Activated CD4-positive, alpha-beta T cell treated with anti-CD3 and anti-CD28 coated beads, Interleukin-2, amount 50 U/mL, for 16 hours (primary cell): ENCODE data around the gene SMARCA4.
"Not testable (repeated sequence)": the region's sequence is repeated elsewhere in the genome, so short reads cannot be mapped to it uniquely, and the experiment has no call there.

Source experiments
- DNase-seq: peaks from one replicate; pipeline ENCODE4 v3.0.0-alpha.2; 2020

The SMARCA4 gene

GRCh38 chr19:11078893-11079292 is 118.1 kb downstream of the SMARCA4 start:
- DNase-seq, result no peak

DNA sequence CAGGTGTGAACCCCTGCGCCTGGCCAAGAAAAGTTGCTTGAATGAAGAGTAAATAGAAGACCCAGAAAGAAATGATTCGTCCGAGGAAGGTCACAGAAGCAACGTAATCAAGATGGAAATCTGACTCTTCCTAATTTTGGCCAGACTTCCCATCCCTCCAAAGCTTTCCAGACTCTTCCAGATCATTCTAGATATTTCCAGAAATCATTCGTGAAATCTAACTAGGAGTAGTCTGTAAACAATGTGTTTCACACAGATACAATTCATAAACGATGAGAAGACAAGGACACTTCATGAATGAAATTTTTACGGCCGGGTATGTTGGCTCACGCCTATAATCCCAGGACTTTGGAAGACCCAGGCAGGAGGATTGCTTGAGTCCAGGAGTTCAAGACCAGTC is 119.2 kb downstream of the SMARCA4 start:
- no peak for DNase-seq

GRCh38 chr19:11087870-11088505 is 127.2 kb downstream of the SMARCA4 start:
- no peak for DNase-seq

DNA sequence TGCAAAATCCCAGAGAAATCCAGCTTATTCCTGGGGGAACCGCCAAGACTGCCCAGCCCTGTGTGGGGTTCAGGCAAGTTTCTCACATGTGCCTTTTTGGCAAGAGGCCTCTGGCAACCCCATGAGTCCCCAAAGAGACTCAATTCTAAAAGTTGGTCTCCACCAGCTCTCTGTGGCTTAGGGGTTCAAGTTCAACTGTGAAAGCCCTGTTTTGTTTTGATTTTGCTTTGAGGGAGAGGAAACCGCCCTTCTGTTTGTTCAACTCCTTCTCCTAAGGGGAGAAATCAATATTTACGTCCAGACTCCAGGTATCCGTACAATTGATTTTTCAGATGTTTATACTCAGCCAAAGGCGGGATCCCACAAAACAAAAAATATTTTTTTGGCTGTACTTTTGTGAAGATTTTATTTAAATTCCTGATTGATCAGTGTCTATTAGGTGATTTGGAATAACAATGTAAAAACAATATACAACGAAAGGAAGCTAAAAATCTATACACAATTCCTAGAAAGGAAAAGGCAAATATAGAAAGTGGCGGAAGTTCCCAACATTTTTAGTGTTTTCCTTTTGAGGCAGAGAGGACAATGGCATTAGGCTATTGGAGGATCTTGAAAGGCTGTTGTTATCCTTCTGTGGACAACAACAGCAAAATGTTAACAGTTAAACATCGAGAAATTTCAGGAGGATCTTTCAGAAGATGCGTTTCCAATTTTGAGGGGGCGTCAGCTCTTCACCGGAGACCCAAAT is 127.8 kb downstream of the SMARCA4 start:
- peak; percentile 20 for DNase-seq

DNA sequence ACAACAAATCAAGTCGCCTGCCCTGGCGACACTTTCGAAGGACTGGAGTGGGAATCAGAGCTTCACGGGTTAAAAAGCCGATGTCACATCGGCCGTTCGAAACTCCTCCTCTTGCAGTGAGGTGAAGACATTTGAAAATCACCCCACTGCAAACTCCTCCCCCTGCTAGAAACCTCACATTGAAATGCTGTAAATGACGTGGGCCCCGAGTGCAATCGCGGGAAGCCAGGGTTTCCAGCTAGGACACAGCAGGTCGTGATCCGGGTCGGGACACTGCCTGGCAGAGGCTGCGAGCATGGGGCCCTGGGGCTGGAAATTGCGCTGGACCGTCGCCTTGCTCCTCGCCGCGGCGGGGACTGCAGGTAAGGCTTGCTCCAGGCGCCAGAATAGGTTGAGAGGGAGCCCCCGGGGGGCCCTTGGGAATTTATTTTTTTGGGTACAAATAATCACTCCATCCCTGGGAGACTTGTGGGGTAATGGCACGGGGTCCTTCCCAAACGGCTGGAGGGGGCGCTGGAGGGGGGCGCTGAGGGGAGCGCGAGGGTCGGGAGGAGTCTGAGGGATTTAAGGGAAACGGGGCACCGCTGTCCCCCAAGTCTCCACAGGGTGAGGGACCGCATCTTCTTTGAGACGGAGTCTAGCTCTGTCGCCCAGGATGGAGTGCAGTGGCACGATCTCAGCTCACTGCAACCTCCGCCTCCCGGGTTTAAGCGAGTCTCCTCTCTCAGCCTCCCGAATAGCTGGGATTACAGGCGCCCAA is 128.6 kb downstream of the SMARCA4 start, which contains the start of gene LDLR:
TSS of gene LDLR (plus strand) at position 210 of the 760 bp plus-strand sequence. CDS start at position 296, 86 bp downstream.
- peak; percentile 94 for DNase-seq

GRCh38 chr19:11090014-11090263 is 129.1 kb downstream of the SMARCA4 start:
- not testable (repeated sequence) for DNase-seq

GRCh38 chr19:11090264-11090996 is 129.6 kb downstream of the SMARCA4 start:
- DNase-seq, result peak; percentile 99

- DNase-seq, result no peak
These were observed 130.3 kb downstream of the SMARCA4 start for GRCh38 chr19:11090997-11091702.

- peak; percentile 71 for DNase-seq
These were observed 130.9 kb downstream of the SMARCA4 start for GRCh38 chr19:11091703-11092153.

DNA sequence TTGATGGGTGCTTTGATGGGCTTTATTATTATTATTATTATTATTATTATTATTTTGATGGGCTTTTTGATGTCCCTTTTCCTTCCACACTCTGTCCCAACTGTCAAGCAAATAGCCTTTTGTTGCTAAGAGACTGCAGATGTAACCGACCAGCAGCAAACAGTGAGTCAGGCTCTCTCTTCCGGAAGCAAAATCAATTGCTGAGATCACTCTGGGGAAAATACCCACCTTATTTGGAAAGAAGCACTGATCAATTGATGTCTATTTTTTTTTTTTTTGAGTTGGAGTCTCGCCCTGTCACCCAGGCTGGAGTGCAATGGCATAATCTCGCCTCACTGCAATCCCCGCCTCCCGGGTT is 131.3 kb downstream of the SMARCA4 start:
- DNase-seq, result peak; percentile 82

DNA sequence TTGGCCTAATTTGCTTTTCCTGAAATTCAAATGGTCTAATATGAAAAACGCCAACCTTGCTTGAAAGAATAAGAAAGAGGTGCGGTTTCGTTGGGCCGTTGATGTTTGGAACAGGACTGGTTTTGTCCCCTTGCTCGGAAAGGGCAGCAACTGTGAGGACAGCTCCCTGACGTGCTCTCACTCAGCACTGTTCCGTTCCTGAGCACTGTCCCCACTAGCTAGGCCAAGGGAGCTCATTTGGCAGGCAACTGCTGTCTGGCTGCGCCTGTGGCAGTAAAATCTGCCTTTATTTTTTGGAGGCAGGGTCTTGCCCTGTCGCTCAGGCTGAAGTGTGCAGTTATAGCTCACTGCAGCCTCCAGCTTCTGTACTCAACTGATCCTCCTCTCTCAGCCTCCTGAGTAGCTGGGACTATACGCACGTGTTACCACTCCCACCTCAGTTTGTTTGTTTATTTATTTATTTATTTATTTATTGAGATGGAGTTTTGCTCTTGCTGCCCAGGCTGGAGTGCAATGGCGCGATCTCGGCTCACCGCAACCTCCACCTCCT is 132.9 kb downstream of the SMARCA4 start:
- DNase-seq, result no peak

DNA sequence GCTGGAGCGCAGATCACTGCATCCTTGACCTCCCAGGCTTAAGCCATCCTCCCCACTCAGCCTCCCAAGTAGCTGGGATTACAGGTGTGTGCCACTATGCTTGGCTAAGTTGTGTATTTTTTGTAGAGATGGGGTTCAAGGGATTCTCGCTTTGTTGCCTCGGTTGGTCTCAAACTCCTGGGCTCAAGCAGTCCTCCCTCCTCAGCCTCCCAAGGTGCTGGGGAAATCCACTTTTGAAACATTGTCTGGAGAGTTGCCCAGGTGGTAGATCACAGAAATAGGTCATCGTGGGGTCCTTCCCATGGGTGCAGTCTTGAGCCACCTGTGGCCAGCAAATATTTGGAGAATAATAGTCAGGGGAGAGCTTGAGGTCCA is 133.7 kb downstream of the SMARCA4 start:
- DNase-seq, result no peak

- peak; percentile 73 for DNase-seq
These were observed 135.5 kb downstream of the SMARCA4 start for GRCh38 chr19:11096210-11096841.

DNA sequence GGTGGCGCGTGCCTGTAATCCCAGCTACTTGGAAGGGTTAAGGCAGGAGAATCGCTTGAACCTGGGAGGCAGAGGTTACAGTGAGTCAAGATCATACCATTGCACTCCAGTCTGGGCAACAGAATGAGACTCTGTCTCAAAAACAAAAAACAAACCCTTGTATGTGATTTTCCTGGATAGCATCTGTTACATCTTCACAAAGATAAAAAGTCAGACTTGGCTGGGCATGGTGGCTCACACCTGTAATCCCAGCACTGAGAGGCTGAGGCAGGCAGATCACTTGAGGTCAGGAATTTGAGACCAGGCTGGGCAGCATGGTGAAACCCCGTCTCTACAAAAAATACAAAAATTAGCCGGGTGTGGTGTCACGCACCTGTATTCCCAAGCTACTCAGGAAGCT is 136.5 kb downstream of the SMARCA4 start:
- not testable (repeated sequence) for DNase-seq

- DNase-seq, result no peak
These were observed 137.5 kb downstream of the SMARCA4 start for GRCh38 chr19:11098327-11098726.

- DNase-seq, result no peak
These were observed 138.0 kb downstream of the SMARCA4 start for GRCh38 chr19:11098861-11099260.

GRCh38 chr19:11100049-11100448 is 139.2 kb downstream of the SMARCA4 start:
- DNase-seq, result no peak

- no peak for DNase-seq
These were observed 140.2 kb downstream of the SMARCA4 start for GRCh38 chr19:11101057-11101456.

- DNase-seq, result no peak
These were observed 142.1 kb downstream of the SMARCA4 start for GRCh38 chr19:11102944-11103343.

- not testable (repeated sequence) for DNase-seq
These were observed 142.8 kb downstream of the SMARCA4 start for GRCh38 chr19:11103667-11104066.

DNA sequence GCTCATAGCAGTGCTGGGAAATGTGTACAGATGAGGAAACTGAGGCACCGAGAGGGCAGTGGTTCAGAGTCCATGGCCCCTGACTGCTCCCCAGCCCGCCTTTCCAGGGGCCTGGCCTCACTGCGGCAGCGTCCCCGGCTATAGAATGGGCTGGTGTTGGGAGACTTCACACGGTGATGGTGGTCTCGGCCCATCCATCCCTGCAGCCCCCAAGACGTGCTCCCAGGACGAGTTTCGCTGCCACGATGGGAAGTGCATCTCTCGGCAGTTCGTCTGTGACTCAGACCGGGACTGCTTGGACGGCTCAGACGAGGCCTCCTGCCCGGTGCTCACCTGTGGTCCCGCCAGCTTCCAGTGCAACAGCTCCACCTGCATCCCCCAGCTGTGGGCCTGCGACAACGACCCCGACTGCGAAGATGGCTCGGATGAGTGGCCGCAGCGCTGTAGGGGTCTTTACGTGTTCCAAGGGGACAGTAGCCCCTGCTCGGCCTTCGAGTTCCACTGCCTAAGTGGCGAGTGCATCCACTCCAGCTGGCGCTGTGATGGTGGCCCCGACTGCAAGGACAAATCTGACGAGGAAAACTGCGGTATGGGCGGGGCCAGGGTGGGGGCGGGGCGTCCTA is 144.3 kb downstream of the SMARCA4 start:
- no peak for DNase-seq
